Left cardiac atrium (tissue), 4 donors: ENCODE data around the gene FAM221A. TPM values are rescaled to one million over a fixed set of nuclear protein-coding genes. Genes with fewer than 3 reads are reported as not detected.
"Not testable (repeated sequence)": the region's sequence is repeated elsewhere in the genome, so short reads cannot be mapped to it uniquely, and the experiment has no call there.

Source experiments
- ATAC-seq, 2 donors: fragments of 200-7000 bp; cut with Tn5 transposase; one replicate each; pipeline ENCODE4 v1.9.1; 2020; ENCODE audit warnings: mild to moderate bottlenecking in 2 of 2, moderate library complexity in 2 of 2
- DNase-seq: peaks from one replicate; pipeline ENCODE4 v3.0.0-alpha.2; 2020
- intact Hi-C, 2 donors: fragments of 100-400 bp; cut with DNase I; formaldehyde crosslinking; loops; one replicate each; pipeline versions ENCODE4 v1.14.1 to v1.15.1; 2022 to 2023
- long read RNA-seq: library from polyadenylated mRNA; unstranded; transcript quantifications from one replicate; pipeline ENCODE4 v2.0.0, GENCODE V29; 2021
- total RNA-seq, 2 donors: library from RNA; stranded (reverse); fragmentation: NEBNext Ultra II Directional; extraction: Animal tissue kit (Norgen Biotek cat#: 25700); gene quantifications; one replicate each; pipeline ENCODE4 v1.2.1, GENCODE V29; 2021
- donor health status: DM: no; HTN: yes; CAD: no.
- donor health status: DM: no; HTN: yes; CAD: no; lungs with severe emphysema.
- donor health status: DM: yes; HTN: yes; CAD: no.
- donor health status: Dilated cardiomyopathy.

Gene FAM221A
- 1 to 10 TPM; 3.0 to 4.1 TPM for total RNA-seq
- long read RNA-seq, partial matches to known transcripts = 0 of 3 reads
- long read RNA-seq, other reads (novel, unspliced or antisense) = 0 of 3 reads

DNA sequence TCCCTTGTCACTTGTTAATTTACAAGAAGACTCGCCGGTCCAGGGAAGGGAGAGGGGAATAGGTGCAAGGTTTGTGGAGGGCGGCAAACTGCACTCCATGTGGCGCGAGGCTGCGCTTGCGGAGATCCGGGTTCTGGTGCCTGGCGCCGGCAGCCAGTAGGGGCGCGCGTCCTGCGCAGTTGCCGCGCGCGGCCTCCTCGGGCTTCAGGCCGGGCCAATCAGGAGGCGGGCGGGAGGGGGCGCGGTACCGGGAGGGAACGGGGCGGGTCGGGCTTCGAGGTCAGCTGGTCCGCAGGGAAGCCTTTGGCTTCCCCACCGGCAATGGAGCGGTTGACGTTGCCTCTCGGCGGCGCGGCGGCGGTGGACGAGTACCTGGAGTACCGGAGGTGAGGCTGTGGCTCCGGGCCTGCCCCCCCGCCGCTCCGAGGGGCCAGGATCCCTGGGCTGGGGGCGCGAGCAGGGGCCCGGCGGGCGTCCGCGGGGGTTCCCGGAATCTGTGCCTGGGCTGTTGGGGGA, at the start of gene FAM221A:
Gene FAM221A (plus strand): TSS at position 302 of the 516 bp plus-strand sequence. CDS start 20 bp downstream, at position 322.
- intact Hi-C loops = loop anchor here in 1 of 2 donors (5.0 kb wide), 1 partner anchor 83 kb away; the partner anchor contains the start of gene CCDC126
- peak; percentile 93 for DNase-seq
- ATAC-seq = peak; percentile 100

DNA sequence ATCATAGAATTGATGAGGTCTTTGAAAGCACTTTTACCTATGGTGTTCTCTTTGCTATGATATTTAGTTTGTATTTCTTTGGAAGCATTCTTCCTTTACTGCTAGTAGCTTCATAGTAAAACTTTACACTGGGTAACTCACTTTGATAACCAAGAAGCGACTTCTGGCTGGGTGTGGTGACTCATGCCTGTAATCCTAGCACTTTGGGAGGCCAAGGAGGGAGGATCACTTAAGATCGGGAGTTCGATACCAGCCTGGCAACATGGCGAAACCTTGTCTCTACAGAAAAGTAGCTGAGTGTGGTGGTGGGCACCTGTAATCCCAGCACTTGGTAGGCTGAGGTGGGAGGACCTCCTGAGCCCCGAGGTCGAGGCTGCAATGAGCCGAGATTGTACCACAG, 46.6 kb upstream of the FAM221A start:
- intact Hi-C loops = no loop called here
- DNase-seq (no peak), ATAC-seq (no peak)

- no peak for ATAC-seq
- intact Hi-C loops = no loop called here
- no peak for DNase-seq
Measured at GRCh38 chr7:23645822-23646221, 34.2 kb upstream of the FAM221A start.

- ATAC-seq (no peak), DNase-seq (no peak)
- intact Hi-C loops = no loop called here
Measured at GRCh38 chr7:23653942-23654341, 26.1 kb upstream of the FAM221A start.

- intact Hi-C loops = no loop called here
- DNase-seq = no peak
- no peak for ATAC-seq
Measured at GRCh38 chr7:23654508-23654907, 25.5 kb upstream of the FAM221A start.

GRCh38 chr7:23655433-23655832, 24.6 kb upstream of the FAM221A start:
- no peak for DNase-seq
- intact Hi-C loops = no loop called here
- no peak for ATAC-seq

DNA sequence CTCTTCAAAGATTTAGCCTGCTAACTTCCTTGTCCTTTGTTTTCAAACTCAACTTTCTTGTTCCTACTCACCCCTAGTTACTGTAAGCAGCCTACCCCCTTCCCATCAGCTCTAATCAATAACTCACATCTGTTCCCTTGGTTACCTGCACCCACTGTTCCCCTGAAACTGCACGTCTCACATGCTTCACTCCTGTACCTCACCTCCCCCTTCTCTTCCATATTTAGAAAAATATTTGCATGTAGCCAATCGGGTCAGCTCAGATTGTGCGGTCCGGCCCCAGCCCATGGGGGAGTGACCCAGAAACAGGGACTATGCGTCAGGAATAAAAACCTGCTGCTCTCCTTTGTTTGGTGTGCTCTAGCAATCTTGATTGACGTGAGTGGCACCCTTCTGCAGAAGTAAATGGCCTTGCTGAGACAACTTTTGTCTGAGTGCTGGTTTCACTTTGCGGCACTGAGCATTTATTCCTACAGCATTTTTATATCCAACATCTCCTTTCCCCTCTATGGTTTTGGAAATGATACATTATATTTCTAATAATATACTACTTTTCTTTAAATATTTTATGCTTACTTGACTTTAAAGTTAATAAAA, 21.1 kb upstream of the FAM221A start:
- DNase-seq = no peak
- ATAC-seq = no peak
- intact Hi-C loops = no loop called here

DNA sequence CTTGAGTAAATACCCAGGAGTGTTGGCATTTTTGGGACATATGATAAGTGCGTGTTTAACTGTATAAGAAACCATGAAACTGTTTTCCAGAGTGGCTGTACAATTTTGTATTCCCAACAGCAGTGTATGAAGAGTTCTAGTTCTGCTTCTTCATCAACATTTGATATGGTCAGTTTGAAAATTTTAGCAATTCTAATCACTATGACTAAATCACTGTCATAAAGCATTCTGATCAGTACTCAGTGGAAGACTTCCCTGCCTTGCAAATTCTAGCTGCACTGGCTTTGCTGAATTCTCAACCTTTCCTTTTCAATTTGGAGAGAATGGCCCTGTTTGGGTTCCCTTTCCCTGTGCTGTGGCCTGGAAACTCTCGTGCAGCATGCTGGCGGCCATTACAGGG, 18.6 kb upstream of the FAM221A start:
- no peak for ATAC-seq
- intact Hi-C loops = no loop called here
- DNase-seq = no peak

DNA sequence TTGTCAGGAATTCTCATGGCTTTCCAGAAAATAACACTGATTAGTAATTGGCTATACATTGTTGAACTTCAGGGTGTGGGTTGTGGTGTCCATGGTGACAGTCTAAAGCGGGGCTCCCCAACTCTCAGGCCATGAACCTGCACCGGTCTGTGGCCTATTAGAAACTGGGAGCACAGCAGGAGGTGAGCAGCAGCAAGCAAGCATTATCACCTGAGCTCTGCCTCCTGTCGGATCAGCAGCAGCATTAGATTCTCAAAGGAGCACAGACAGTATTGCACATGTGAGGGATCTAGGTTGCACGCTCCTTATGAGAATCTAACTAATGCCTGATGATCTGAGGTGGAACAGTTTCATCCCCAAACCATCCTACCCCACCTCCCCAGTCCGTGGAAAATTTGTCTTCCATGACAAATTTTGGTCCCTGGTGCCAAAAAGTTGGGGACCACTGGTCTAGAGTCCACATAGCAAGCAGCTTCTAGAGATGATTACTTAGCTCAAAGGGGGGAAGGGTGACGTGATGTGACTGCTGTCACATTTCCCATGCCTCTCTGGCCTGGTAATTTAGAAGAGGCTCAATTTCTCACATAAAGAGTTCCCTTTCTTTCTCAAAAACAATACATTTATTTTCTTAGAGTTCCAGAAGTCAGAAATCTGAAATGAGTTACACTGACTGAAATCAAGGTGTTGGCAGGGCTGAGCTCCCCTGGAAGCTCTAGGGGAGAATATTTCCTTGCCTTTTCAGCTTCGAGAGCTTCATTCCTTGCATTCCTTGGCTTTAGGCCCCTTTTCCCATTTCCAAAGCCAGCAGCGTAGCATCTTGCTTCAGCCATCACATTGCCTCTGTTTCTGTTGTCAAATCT, 17.6 kb upstream of the FAM221A start:
- DNase-seq (no peak), ATAC-seq (no peak)
- intact Hi-C loops = no loop called here

DNA sequence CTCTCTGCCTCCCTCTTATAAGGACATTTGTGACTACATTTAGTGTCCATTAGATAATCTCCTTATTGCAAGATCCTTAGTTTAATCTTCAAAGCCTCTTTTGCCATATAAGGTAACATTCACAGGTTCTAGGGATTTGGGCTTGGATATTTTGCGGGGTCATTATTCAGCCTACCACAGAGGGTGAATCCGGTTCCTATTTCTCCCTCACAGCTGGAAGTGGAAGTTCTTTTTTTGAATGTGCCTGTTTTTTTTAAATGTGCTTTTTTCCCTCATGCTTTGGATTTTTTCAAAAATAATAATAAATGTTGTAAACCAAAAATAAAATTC, 17.1 kb upstream of the FAM221A start:
- no peak for ATAC-seq
- intact Hi-C loops = no loop called here
- DNase-seq = no peak

GRCh38 chr7:23664122-23664521, 15.9 kb upstream of the FAM221A start:
- ATAC-seq = no peak
- no peak for DNase-seq
- intact Hi-C loops = no loop called here

DNA sequence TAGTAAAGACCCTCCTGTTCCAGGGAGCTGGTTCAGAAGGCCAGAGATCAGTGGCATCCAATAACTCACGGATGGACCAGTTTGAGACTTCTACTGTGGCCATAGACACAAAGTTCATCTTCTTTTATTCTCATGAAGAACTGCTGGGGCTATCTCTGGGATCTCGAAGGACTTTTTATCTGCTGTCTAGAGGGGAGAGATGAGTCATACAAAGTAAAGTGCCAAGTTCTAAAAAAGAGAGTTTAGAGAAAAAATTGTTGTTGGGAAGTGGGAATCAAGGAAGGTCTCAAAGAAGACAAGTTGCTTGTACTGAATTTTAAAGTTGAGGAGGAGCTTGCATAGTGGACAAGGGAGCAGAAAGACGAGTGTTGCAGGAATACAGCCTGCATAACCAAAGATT, 8.0 kb upstream of the FAM221A start:
- intact Hi-C loops = no loop called here
- no peak for ATAC-seq
- no peak for DNase-seq

- ATAC-seq = peak; percentile 71 to 82
- intact Hi-C loops = loop anchor here in 1 of 2 donors (5.0 kb wide), 1 partner anchor 83 kb away; the partner anchor contains the start of gene CCDC126
Measured at GRCh38 chr7:23680414-23681405, 711 bp downstream of the FAM221A start.

DNA sequence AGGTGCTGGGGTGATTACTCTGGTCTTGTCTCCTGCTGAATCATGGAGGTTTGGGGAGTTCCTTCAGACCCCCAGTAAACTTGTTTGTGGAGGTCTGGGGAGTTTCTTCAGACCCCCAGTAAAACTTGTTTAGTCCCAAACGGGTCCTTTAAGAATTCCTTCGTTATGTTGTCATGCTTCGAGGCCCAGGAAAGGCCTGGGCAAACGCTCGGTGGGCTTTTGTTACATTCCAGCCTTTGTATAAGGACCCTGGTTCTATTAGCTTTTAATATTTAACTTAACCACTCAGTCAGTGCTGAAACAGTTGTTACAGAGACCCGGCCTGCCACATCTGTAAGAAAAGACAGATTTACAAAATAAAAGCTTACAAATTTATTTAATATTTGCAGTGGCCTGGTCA, 4.0 kb downstream of the FAM221A start:
- not testable (repeated sequence) for DNase-seq, ATAC-seq
- intact Hi-C loops = loop anchor here in 1 of 2 donors (5.0 kb wide), 1 partner anchor 87 kb away; the partner anchor contains the start of gene CCDC126

More at GRCh38 chr7:23680414-23681405, 711 bp downstream of the FAM221A start:
- DNase-seq = peak; percentile 63

DNA sequence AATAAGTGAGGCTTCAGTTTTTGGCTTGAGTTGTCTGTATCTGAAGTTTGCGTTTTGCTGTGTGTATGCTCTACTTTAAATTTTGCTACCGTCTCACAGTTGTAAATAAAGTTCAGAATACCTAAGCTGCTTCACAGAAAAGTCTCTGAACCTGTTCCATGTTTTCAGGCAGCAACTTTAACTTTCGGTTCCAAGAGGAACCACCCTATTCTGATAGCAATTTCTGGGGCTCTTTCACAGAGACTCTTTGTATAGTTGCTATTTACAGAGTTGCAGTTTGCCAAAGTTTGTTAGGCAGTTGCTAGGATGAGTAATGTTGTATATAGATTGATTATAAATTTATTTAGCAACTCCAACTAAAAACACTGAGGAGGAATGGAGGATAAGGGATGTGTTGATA, 5.7 kb downstream of the FAM221A start:
- ATAC-seq = peak in 1 of 2 donors; percentile 87

GRCh38 chr7:23687011-23687410, 7.0 kb downstream of the FAM221A start:
- ATAC-seq (peak in 1 of 2 donors; percentile 68), DNase-seq (peak; percentile 26)
- intact Hi-C loops = no loop called here

More for the DNA sequence above, 5.7 kb downstream of the FAM221A start:
- intact Hi-C loops = no loop called here
- no peak for DNase-seq

GRCh38 chr7:23689165-23689564, 9.2 kb downstream of the FAM221A start:
- DNase-seq (no peak), ATAC-seq (no peak)
- intact Hi-C loops = no loop called here

- intact Hi-C loops = no loop called here
- DNase-seq (no peak), ATAC-seq (no peak)
Measured at GRCh38 chr7:23691320-23691719, 11.3 kb downstream of the FAM221A start.

DNA sequence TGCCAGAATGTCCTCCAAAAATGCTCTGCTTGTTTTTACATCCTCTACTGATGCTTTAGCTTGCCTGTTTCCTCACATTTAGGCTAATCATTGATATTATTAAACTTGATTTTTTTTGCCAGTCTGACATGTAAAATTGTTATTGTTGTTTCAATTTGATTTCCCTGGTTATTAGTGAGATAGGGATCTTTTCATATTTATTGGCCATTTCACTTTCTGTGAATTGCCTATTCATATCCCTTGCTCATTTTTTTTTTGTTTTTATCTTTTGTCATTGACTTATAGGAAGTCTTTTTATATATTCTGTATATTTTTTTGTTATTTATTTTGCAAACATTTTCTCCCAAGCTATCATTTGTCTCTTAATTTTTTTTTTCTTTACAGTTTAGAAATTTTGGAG, 13.2 kb downstream of the FAM221A start:
- DNase-seq (no peak), ATAC-seq (no peak)
- intact Hi-C loops = no loop called here
